C4-2B (cell line): Measurements from ENCODE around the gene PDCD11.
A peak's percentile ranks its signal among the peaks of the same experiment; 100 is the strongest.
"Not testable (repeated sequence)": the region's sequence is repeated elsewhere in the genome, so short reads cannot be mapped to it uniquely, and the experiment has no call there.

Experiments
- H3K27ac ChIP-seq: fragments of 450-650 bp; 2 replicates; pipeline ENCODE4 v1.5.1; 2017
- ZFX ChIP-seq: fragments of 450-650 bp; IDR thresholded peaks from 2 replicates; pipeline ENCODE4 v1.6.1; 2017
- TF ChIP-seq, protein P1 (sequence below): fragments of 450-650 bp; conservative IDR thresholded peaks from 2 replicates; pipeline ENCODE4 v1.5.1; 2017; ENCODE audit warnings: mild to moderate bottlenecking

PDCD11 gene, protein sequence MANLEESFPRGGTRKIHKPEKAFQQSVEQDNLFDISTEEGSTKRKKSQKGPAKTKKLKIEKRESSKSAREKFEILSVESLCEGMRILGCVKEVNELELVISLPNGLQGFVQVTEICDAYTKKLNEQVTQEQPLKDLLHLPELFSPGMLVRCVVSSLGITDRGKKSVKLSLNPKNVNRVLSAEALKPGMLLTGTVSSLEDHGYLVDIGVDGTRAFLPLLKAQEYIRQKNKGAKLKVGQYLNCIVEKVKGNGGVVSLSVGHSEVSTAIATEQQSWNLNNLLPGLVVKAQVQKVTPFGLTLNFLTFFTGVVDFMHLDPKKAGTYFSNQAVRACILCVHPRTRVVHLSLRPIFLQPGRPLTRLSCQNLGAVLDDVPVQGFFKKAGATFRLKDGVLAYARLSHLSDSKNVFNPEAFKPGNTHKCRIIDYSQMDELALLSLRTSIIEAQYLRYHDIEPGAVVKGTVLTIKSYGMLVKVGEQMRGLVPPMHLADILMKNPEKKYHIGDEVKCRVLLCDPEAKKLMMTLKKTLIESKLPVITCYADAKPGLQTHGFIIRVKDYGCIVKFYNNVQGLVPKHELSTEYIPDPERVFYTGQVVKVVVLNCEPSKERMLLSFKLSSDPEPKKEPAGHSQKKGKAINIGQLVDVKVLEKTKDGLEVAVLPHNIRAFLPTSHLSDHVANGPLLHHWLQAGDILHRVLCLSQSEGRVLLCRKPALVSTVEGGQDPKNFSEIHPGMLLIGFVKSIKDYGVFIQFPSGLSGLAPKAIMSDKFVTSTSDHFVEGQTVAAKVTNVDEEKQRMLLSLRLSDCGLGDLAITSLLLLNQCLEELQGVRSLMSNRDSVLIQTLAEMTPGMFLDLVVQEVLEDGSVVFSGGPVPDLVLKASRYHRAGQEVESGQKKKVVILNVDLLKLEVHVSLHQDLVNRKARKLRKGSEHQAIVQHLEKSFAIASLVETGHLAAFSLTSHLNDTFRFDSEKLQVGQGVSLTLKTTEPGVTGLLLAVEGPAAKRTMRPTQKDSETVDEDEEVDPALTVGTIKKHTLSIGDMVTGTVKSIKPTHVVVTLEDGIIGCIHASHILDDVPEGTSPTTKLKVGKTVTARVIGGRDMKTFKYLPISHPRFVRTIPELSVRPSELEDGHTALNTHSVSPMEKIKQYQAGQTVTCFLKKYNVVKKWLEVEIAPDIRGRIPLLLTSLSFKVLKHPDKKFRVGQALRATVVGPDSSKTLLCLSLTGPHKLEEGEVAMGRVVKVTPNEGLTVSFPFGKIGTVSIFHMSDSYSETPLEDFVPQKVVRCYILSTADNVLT (N-terminal part only)

DNA sequence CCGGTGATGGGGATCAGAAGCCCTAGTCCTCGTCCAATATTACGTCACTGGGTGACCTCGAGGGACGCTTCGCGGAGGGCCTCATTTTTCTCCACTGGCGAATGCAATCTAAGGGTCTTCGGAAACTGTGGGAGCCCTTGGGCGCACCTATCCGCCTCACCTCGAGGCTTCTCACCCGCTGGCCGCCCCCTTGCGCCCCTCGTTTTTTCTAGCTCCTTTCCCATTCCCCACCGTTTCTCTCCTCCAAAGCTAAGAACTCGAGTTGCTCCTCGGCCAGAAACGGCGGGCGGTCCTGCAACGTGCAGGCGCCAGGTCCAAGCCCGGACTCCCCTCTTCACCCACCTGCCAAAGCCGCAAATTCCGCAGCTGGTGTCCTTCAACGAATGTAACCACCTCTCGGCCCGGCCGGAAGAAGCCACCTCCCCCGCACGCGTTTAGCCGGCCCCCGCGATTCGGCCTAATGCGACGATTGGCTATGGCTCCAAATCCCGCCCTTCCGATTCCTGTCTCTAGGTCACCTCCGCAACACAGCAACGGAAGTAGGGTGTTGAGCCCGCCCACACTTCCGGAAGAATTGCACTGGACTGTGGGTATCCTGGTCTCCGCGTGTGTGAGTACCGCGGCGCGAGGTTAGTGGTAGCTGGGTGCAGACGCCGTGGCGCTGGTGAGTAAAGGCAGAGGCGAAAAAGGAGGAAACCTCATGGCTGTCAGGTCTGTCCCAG lies at the start of gene PDCD11, which contains the start of gene ATP5MK:
PDCD11 (plus strand) TSS at position 560 of the 722 bp plus-strand sequence. CDS start 1,801 bp downstream, outside the sequence.
ATP5MK (minus strand) TSS at position 409 of the 722 bp plus-strand sequence. CDS start 4,018 bp downstream, outside the sequence.
- TF ChIP-seq ZFX: 0 out of 2 replicates have a peak, but pooled peaks have one; percentile 17
- TF ChIP-seq, protein P1, sequence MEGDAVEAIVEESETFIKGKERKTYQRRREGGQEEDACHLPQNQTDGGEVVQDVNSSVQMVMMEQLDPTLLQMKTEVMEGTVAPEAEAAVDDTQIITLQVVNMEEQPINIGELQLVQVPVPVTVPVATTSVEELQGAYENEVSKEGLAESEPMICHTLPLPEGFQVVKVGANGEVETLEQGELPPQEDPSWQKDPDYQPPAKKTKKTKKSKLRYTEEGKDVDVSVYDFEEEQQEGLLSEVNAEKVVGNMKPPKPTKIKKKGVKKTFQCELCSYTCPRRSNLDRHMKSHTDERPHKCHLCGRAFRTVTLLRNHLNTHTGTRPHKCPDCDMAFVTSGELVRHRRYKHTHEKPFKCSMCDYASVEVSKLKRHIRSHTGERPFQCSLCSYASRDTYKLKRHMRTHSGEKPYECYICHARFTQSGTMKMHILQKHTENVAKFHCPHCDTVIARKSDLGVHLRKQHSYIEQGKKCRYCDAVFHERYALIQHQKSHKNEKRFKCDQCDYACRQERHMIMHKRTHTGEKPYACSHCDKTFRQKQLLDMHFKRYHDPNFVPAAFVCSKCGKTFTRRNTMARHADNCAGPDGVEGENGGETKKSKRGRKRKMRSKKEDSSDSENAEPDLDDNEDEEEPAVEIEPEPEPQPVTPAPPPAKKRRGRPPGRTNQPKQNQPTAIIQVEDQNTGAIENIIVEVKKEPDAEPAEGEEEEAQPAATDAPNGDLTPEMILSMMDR: no peak; the same call in 1 of the 2 replicates
- H3K27ac ChIP-seq: peak within 1 kb of the TSS; percentile 94

DNA sequence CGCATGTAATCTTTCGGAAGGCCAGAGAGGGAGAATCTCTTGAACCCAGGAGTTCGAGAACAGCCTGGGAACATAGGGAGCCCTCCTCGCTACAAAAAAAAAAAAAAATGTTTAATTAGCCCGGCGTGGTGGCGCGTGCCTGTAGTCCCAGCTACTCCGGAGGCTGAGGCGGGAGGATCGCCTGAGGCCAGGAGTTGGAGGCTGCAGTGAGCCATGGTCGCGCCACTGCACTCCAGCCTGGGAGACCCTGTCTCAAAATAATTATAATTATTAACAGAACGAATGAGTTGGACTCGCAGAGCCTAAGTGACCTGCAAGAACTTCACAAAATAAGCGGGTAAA lies 46.3 kb upstream of the PDCD11 start:
- H3K27ac ChIP-seq: peak overlapping the region; percentile 91
- TF ChIP-seq ZFX: no peak
- TF ChIP-seq, protein P1: no peak

DNA sequence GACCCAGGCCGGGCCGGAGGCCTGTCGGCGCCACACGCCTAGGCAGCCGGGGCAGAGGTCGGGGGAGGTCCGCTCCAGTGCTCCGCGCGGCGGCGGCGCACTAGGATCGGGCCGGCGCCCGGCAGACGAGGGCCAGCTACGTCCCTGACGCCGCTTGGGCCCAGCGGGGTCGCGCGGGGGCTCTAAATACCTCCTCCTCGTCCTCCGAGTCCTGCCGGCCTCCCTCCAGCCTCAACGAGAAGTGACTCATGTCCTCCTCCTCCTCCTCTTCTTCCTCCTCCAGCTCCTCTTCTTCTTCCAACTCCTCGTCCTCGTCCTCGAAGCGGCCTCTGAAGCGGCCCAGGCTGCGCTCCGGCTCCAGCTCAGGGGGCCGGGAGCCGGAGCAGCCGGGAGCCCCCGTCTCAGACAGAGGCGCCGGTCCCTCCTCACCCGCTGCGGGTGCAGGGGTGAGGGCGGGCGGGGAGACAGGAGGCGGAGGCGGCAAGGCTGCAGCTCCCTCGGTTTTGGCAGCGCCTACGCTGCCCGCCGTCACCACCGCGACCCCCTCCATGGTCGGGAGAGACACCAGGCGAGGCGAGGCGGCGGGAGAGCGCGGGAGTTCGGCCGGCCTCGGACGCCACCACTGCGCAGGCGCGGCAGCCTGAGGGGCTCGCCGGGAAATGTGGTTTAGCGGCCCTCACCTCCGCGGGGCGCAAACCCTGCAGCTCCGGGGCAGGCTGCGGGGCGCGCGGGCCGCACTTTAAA lies 45.7 kb upstream of the PDCD11 start, which contains the start of gene PCGF6:
PCGF6 (minus strand) TSS at position 624 of the 744 bp plus-strand sequence; CDS start at position 550, 74 bp downstream.
- TF ChIP-seq, protein P1: no peak
- peak; percentile 96 for TF ChIP-seq ZFX
- peak within 1 kb of the TSS; percentile 91 for H3K27ac ChIP-seq

DNA sequence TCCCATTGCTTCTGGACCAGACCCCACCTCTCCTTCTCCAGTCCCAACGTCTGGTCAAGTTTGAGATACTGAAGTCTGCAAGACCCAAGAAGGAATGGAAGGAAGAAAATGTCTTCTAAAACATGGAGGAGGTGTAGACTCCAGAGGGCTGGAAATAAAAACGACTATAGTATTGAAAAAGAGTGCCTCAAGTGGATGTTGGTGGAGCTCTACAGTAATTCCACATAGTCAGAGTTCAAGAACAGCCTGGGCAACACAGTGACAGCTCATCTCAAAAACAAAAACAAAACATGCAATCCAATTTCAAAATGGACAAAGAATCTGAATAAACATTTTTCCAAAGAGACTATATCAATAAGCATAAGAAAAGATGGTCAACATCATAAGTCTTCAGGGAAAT lies 43.1 kb upstream of the PDCD11 start:
- no peak for TF ChIP-seq ZFX
- TF ChIP-seq, protein P1: no peak; the same call in 1 of the 2 replicates
- no peak overlapping the region for H3K27ac ChIP-seq

DNA sequence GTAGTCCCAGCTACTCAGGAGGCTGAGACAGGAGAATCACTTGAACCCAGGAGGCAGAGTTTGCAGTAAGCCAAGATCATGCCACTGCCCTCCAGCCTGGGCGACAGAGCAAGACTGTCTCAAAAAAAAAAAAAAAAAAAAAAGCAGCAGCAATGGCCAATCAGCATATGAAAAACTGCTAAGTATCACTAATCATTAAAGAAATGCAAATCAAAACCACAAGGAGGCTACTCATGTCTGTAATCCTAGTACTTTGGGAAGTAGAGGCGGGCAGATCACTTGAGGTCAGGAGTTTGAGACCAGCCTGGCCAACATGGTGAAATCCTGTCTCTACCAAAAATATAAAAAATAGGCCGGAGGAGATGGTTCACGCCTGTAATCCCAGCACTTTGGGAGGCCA lies 41.9 kb upstream of the PDCD11 start:
- not testable (repeated sequence) for H3K27ac ChIP-seq

DNA sequence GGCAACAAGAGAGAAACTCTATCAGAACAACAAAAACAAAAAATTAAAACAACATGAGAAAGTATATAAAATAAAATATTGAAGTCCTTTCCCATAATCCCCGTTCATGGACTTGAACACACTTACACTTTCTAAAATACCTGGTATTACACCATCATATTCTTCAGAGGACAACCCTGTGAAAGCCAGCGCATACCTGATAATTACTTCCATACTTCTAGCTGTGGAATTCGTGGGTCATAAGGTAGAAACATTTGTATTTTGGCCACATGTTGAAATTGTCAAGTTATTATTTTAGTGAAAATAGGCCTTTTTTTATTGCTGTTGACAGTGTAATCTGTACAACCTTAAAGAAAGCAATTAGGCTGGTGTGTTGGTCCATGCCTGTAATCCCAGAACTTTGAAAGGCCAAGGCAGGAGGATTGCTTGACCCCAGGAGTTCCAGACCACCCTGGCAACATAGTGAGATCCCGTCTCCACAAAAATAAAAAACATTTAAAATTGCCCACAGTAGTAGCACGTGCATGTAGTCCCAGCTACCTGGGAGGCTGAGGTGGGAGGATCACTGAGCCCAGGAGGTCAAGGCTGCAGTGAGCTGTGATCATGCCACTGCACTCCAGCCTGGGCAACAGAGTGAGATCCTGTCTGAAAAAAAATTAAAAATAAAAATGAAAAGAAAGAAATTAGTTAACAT lies 40.4 kb upstream of the PDCD11 start:
- no peak for TF ChIP-seq ZFX
- TF ChIP-seq, protein P1: no peak
- no peak overlapping the region for H3K27ac ChIP-seq

DNA sequence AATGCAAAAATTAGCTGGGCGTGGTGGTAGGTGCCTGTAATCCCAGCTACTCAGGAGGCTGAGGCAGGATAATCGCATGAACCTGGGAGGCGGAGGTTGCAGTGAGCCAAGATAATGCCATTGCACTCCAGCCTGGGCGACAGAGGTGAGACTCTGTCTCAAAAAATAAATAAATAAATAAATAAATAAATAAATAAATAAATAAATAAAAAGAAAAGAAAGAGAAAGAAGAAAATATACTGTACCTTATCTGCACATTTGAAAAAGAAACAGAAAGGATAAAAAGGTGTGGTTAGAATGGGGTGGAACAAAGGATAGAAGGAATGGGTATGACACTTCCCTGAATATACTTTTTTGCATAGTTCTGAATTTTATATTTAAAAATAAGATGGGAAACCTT lies 36.9 kb upstream of the PDCD11 start:
- H3K27ac ChIP-seq: not testable (repeated sequence)

DNA sequence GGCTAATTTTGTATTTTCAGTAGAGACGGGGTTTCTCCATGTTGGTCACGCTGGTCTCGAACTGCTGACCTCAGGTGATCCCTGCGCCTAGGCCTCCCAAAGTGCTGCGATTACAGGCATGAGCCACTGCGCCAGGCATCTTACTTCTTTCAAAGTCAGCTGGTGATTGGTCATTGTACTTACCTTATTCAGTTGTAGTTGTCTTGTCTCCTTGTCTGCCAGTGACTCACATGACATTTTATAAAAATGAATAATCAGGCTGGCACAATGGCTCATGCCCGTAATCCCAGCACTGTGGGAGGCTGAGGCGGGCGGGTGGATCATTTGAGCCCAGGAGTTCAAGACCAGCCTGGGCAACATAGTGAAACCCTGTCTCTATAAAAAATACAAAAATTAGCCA lies 35.6 kb upstream of the PDCD11 start:
- not testable (repeated sequence) for H3K27ac ChIP-seq
